ENCODE results near the gene CDON.
"Not testable (repeated sequence)": the region's sequence is repeated elsewhere in the genome, so short reads cannot be mapped to it uniquely, and the experiment has no call there.

CDON gene

DNA sequence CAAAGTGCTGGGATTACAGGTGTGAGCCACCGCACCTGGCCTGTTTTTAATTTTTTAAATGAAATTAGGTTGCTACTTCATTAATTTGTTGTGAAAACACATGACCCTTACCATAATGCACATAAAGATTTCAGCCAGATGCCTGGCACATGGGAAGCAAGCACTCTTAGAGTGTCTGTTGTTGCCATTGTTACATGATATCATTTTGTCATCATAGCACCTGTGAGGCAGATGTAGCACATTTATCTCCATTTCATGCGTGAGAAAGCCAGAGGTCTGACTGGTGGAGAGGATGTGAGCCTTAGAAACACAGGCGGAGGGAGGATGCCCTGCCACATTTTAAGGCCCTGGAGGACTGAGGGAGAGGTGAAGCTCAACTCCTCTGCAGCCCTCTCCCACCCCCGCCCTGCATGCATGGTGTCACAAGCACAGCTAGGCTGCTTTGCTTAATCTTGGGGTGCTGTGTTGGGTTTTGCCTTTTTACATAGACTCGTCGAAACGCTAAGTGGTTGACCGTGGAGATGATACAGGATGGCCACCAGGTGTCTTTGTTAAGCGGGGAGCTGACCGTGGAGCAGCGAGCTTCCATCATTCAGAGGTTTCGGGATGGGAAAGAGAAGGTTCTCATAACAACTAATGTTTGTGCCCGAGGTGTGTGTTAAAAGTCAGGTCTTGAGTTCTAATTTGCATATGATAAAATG is 144.4 kb downstream of the CDON start:
- no peak for DNase-seq

DNA sequence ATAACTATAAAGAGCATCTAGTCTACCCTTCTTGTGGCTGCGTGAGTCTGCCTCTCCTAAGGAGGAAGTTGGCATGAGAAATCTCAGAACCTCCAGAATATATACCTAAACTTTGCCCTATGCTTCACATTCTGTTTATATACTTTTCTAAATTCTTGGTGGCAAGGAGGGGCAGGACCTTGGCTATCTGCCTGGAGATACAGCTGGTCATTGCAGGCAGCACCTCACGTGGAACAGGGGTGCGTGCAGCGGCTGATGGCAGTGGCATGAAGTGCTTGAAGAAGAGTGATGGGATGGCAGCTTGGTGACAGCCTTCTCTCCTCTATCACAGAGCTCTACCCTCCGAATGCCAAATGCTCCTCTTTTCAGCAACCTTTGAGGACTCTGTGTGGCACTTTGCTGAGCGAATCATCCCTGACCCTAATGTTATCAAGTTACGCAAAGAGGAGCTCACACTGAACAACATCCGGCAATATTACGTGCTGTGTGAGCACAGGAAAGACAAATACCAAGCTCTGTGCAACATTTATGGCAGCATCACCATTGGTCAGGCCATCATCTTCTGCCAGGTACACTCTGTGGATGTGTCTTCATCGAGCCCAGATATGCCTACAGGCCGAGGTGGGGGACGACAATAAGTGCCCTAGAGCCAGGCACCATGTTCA is 145.9 kb downstream of the CDON start:
- DNase-seq: no peak

DNA sequence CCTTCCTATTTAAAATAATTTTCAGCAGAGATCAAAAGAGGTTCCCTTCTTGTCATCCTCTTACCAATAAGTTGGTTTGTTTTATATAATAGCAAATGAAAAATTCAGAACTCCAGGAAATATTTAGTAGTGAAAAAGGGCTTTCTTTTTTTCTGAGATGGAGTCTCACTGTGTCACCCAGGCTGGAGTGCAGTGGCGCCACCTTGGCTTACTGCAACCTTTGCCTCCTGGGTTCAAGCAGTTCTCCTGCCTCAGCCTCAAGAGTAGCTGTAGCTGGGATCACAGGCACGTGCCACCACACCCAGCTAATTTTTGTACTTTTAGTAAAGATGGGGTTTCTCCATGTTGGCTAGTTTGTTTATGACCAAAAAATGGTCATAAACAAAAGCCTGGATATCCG is 148.1 kb downstream of the CDON start:
- DNase-seq: not testable (repeated sequence)

DNA sequence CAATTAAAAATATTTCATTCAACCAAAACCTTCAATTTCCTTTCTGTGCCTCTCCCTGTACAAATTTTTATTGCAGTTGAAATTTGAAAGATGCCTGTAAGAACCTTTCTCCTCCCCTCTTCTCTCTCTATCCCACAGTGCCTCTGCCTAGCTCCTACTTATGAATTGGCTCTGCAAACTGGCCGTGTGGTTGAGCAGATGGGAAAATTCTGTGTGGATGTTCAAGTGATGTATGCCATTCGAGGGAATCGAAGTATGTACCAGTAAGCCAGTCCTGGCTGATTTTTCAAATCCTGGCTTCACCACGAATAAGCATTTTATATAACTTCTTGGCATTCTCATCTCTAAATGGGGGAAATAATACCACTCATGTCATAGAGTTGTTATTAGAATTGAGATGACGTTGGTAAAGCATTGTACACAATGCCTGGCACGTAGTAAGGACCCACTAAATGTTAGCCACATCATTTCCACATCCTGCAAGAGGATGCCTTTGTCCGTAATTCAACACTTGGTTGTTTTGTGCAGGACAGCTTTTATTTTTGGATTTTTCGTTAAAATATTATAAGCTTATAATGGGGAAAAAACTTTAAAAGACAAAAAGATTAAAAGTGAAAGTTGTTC is 152.3 kb downstream of the CDON start:
- DNase-seq: no peak
